SKM-1 treated with dmso at 0.1 percent for 144 hours (cell line): ENCODE results near the gene ANKRD62.

Experiments used
- DNase-seq: peaks from one replicate; lab custom pipeline; 2025; ENCODE audit not compliant: unreplicated experiment; lab: John Stamatoyannopoulos, UW

The ANKRD62 gene

DNA sequence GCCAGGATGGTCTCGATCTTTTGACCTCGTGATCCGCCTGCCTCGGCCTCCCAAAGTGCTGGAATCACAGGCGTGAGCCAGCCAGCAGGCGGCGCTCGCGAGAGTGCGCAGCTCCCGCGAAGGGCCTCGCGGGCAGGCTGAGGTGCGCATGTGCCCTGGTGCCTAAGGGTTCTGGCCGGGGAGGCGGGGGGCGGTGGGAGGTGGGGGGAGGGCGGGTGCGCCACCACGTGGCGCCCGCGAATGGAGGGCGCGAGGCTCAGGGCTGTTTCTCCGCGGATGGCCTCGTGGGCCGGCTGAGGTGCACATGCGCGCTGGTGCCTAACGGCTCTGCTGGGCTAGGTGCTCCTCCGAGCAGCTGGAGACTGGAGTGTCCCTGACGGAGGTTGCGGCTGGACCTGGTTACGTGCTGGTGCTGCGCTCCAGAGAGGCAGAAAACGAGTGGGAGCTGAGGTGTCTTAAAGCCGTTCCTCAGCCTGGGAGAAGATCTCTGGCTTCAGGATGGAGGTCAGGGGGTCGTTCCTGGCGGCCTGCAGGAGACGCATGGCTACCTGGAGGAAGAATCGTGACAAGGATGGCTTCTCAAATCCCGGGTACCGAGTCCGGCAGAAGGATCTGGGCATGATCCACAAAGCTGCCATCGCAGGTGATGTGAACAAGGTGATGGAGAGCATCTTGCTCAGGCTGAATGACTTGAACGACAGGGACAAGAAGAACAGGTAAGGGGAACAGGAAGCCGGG lies at the start of gene ANKRD62:
TSS of gene ANKRD62 (plus strand) at position 324 of the 738 bp plus-strand sequence. CDS start at position 499, 175 bp downstream.
- DNase-seq: no peak

GRCh38 chr18:12044591-12044990 lies 49.1 kb upstream of the ANKRD62 start:
- no peak for DNase-seq

GRCh38 chr18:12046046-12046750 lies 47.4 kb upstream of the ANKRD62 start:
- DNase-seq: no peak

- DNase-seq: no peak
These were observed 46.8 kb upstream of the ANKRD62 start for GRCh38 chr18:12046751-12047335.

- no peak for DNase-seq
These were observed 45.4 kb upstream of the ANKRD62 start for GRCh38 chr18:12048010-12048826.

- DNase-seq: no peak
These were observed 44.8 kb upstream of the ANKRD62 start for GRCh38 chr18:12048827-12049175.

GRCh38 chr18:12049978-12050811 lies 43.4 kb upstream of the ANKRD62 start:
- DNase-seq: peak; percentile 79

DNA sequence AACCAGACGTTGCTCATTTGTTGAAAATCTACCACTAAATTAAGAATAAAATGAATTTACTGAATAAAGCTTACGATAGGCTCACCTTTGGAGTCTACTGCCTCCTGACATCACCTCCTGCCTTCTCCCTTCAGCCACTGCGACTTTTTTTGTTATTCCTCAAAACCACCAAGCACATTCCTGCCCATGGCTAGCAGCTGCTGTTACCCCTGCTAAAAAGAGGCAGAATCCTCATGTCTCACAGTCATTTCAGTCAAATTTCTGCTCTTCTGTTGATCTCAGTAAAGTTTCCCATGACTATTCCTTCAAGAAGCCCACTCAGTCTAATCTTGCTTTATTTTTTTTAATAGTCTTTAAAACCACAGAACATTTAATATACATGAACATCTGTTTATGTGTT lies 40.8 kb upstream of the ANKRD62 start:
- DNase-seq: no peak

DNA sequence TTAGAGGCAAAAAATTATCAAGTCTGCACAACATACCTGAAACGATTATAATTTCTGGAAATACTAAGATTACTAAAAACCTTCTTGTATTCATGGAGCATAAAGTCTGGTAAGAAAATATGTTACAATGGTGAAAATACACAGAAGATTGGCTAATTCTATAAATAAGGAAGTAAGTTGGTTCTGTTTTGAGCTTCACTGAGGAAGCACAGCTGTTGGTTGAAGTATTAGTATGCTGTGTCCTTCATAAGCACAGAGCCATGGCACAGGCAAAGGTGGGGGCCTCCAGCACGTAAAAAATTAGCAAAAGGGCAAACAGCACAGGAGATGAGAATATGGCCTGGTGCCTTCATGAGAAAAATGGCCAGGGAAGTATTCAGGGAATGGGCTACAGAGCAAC lies 40.4 kb upstream of the ANKRD62 start:
- peak; percentile 84 for DNase-seq

DNA sequence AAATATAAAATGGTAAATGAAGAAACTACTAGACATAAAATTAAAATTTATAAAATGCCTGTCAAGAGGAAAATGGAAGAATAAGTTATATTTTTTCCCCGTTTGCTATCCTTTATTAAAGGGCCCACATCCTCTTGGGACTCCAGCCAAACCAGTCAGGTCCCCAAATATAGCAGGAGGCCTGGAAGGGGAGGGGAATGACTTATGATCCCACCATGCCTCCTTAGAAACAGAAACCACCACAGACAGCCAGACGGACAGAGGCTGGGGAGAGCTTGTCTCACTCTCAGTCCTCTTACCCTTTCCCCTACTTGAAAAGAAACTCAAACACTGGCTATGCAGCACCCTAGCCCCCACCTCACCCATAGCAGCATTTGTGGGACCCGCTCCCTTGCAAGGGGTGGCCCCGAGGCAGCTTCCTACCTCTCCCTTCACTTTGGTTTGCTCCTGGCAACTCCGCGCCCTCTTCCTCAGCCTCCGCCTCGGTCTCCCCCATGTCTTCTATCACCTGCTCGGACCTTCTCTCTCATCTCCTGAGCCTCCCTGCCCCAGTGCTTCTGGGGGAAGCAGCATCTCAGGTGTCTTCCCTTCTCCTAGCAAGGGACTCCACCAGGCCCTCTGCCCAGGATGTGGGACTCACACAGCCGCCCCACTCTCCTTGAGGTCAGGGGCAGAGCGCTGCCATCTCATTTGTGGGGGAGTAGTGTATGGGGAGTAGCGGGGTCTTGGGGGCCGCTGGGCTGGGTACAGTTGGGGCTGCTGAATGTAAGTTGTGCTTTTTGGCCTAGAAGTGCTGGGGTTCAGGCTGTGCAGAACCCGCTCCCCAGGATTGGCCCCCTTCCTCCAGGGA lies 37.4 kb upstream of the ANKRD62 start:
- no peak for DNase-seq

- DNase-seq: no peak
These were observed 36.7 kb upstream of the ANKRD62 start for GRCh38 chr18:12056884-12057402.

- no peak for DNase-seq
These were observed 36.1 kb upstream of the ANKRD62 start for GRCh38 chr18:12057419-12058039.

DNA sequence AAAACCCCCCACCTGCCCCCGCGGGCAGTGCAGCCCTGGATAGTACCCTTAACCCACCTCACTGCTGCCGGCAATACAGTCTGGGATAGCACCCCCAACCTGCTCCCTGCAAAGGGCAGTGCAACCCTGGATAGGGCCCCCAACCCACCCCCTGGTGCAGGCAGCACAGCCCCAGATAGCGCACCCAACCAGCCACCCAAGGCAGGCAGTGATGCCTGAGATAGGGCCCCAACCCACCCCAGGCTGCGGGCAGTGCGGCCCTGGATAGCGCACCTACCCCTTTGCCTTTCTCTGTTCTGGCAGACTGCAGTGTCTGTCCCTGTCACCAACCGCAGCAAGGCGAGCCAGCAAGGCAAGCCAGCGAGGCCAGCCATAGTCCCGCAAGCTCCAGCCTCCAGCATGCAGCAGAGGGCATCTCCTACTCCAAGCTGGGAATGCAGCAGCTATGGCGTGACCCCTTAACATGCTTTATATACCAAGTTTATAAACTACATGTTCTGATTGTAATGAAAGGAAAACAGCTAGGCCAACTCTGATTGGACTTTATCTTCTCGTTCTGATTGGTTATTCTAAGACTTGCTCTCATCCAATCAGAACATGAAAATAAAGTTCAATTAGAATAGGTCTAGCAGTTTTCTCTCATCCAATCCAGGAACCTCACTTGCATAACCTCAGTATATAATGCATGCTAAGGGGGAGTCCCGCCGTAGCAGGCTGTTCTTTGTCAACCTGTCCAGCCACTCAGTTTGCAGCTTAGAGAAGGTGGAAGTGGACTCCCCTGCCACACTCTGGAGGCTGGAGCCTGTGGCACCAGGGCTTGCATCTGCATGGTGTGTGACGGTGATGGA lies 34.1 kb upstream of the ANKRD62 start:
- DNase-seq: no peak

GRCh38 chr18:12060182-12060870 lies 33.3 kb upstream of the ANKRD62 start:
- no peak for DNase-seq

- no peak for DNase-seq
These were observed 32.0 kb upstream of the ANKRD62 start for GRCh38 chr18:12061685-12062084.

DNA sequence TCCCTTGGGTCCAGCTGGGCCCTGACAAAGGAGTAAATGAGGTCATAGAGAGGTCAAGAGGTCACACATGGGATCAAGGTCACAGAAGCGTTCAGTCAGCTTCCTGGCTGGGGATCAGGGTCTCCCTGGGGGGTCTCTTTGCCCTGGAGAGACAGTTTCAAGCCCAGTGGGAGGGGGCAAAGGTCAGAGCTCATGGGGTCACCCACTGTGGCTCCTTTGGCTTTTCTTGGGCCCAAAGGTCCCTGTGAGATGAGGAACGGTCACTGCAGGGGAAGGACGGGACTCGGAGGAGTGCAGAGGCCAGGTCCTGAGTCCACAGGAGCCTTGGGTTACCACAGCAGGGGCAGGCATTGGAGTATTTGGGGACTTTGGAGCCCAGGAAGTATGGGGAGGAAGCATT lies 30.7 kb upstream of the ANKRD62 start:
- DNase-seq: no peak

GRCh38 chr18:12064086-12064763 lies 29.4 kb upstream of the ANKRD62 start:
- DNase-seq: no peak
